Breast epithelium (tissue), 4 donors: ENCODE data around the gene GPAM. TPM values are rescaled to one million over a fixed set of nuclear protein-coding genes. Genes with fewer than 3 reads are reported as not detected.
"Not testable (repeated sequence)": the region's sequence is repeated elsewhere in the genome, so short reads cannot be mapped to it uniquely, and the experiment has no call there.

Experiments used
- DNase-seq, 2 donors: peaks; one replicate each; pipeline ENCODE4 v3.0.0-alpha.2; 2019; ENCODE audit warnings: low spot score in 2 of 2
- H3K27ac ChIP-seq, 2 donors: fragments of 200-600 bp; sonication (generic) in 1 of 2; one replicate each; pipeline ENCODE4 v1.5.1; 2016 to 2019; ENCODE audit warnings: mild to moderate bottlenecking in 1 of 2
- H3K27me3 ChIP-seq, 2 donors: fragments of 200-600 bp; sonication (generic) in 1 of 2; one replicate each; pipeline versions ENCODE4 v1.5.1 to v1.6.0; 2017 to 2019; ENCODE audit warnings: control low read depth in 1 of 2, mild to moderate bottlenecking in 1 of 2
- H3K36me3 ChIP-seq: fragments of 200-600 bp; one replicate; pipeline ENCODE4 v1.5.1; 2019
- H3K4me1 ChIP-seq, 2 donors: fragments of 200-600 bp; sonication (generic); one replicate each; pipeline ENCODE4 v1.5.1; 2016 to 2019; ENCODE audit warnings: control low read depth in 1 of 2
- H3K4me3 ChIP-seq, 3 donors: fragments of 200-600 bp; sonication (generic); 1 replicate in 2 of 3; 2 replicates in 1 of 3; pipeline ENCODE4 v1.5.1; 2016 to 2019; ENCODE audit warnings: mild to moderate bottlenecking in 3 of 3, moderate library complexity in 2 of 3
- H3K9me3 ChIP-seq, 2 donors: fragments of 200-600 bp; sonication (generic) in 1 of 2; one replicate each; pipeline ENCODE4 v1.5.1; 2016 to 2019; ENCODE audit warnings: control low read depth in 1 of 2
- POLR2A ChIP-seq: fragments of 450-650 bp; IDR thresholded peaks from one replicate; pipeline ENCODE4 v1.6.1; 2016; ENCODE audit warnings: antibody characterized with exemption, mild to moderate bottlenecking, moderate library complexity
- POLR2AphosphoS5 ChIP-seq, 3 donors: sonication (generic); formaldehyde crosslinking; IDR thresholded peaks; one replicate each; pipeline ENCODE4 v1.6.1; 2017; ENCODE audit warnings: antibody characterized with exemption in 3 of 3
- intact Hi-C: fragments of 100-400 bp; cut with DNase I; formaldehyde crosslinking; loops from one replicate; pipeline ENCODE4 v1.15.1; 2023; ENCODE audit warnings: low total_unique reads
- total RNA-seq, 3 donors: library from RNA; depleted of rRNA; stranded (reverse); fragments of >200 nt; gene quantifications; one replicate each; pipeline ENCODE4 v1.1.0, GENCODE V29; 2016
- TF ChIP-seq, protein P1 (sequence below), 3 donors: fragments of 450-650 bp; IDR thresholded peaks; one replicate each; pipeline ENCODE4 v1.5.1; 2016 to 2017; ENCODE audit warnings: antibody characterized with exemption in 3 of 3, mild to moderate bottlenecking in 3 of 3, moderate library complexity in 3 of 3

The GPAM gene
- total RNA-seq, 3 donors from 2014 or later = 13.4 to 462 (median 26.3) TPM

DNA sequence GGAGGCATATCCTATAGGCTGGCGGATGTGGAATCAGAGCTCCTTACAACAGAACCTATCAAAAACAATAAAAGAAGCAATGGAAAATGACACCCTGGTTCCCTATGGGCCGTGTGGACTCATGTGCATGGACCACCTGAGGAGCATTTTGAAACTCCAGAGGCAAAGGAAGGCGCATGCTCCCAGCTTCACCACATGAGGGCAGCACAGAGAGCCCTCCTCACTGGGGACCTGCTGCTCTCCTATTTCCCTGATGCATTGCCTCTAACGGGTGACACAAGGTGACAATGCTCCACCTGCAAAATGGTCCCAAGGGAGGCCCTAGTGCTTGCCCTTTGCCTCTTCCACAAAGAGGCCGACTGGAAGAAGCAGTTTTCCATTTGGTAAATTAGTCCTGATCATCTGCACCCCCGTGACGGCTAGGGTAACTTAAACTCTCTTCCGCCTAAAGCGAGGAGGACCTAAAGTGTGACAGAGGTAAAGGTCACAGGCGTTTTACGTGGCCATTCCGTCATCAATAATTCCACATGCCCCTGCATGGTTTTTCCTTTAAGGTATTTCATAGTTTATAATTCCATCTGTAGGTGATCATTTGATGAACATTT, 67.7 kb downstream of the GPAM start:
- Histone ChIP-seq H3K36me3 (no peaks in the 10 kb centered on the region), H3K4me1 (no peaks in the 10 kb centered on the region), H3K27me3 (no peaks in the 10 kb centered on the region), H3K4me3 (no peak overlapping the region), H3K9me3 (no peaks in the 10 kb centered on the region), H3K27ac (no peak overlapping the region)
- TF ChIP-seq, protein P1, sequence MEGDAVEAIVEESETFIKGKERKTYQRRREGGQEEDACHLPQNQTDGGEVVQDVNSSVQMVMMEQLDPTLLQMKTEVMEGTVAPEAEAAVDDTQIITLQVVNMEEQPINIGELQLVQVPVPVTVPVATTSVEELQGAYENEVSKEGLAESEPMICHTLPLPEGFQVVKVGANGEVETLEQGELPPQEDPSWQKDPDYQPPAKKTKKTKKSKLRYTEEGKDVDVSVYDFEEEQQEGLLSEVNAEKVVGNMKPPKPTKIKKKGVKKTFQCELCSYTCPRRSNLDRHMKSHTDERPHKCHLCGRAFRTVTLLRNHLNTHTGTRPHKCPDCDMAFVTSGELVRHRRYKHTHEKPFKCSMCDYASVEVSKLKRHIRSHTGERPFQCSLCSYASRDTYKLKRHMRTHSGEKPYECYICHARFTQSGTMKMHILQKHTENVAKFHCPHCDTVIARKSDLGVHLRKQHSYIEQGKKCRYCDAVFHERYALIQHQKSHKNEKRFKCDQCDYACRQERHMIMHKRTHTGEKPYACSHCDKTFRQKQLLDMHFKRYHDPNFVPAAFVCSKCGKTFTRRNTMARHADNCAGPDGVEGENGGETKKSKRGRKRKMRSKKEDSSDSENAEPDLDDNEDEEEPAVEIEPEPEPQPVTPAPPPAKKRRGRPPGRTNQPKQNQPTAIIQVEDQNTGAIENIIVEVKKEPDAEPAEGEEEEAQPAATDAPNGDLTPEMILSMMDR (IDR thresholded peaks at IDR 0.05) = peak in 1 of 3 donors; percentile 25
- TF ChIP-seq POLR2AphosphoS5 (IDR thresholded peaks at IDR 0.05) (no peak), POLR2A (no peak)
- DNase-seq = no peak
- intact Hi-C loops = no loop called here

DNA sequence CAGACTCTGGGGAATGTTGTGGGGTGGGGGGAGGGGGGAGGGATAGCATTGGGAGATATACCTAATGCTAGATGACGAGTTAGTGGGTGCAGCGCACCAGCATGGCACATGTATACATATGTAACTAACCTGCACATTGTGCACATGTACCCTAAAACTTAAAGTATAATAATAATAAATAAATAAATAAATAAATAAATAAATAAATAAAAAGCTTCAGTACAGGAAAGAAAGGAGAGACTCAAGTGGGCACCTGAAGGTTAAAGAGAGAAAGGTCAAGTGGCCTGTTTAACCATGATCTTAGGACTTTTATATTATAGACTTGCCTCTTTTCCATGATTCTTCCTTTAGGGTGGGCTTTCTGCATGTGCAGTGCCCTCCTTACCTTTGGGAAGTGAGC, 73.8 kb downstream of the GPAM start:
- H3K27ac ChIP-seq, H3K36me3 ChIP-seq, DNase-seq, intact Hi-C loops, H3K4me3 ChIP-seq, H3K9me3 ChIP-seq, H3K4me1 ChIP-seq, H3K27me3 ChIP-seq: not testable (repeated sequence)

Other genes starting within 250 kb of the GPAM start
- gene TECTB, start 99.6 kb upstream of the GPAM start, total RNA-seq = not detected
- gene ACSL5, start 190.4 kb upstream of the GPAM start, total RNA-seq = 10 to 100 TPM; 13.3 to 31.8 (median 15.8) TPM